GM12878 (cell line): ENCODE results near the gene RAB2B.

Source experiments
- ZBTB40 ChIP-seq: fragments of 450-650 bp; IDR thresholded peaks from 2 replicates; pipeline ENCODE4 v1.6.1; 2016; ENCODE audit warnings: mild to moderate bottlenecking, moderate library complexity, borderline replicate concordance
- ZNF24 ChIP-seq: fragments of 450-650 bp; IDR thresholded peaks from 2 replicates; pipeline ENCODE4 v1.6.1; 2017; ENCODE audit warnings: antibody characterized with exemption, mild to moderate bottlenecking
- ZNF274 ChIP-seq: IDR thresholded peaks from one replicate; pipeline ENCODE4 v1.8.0; 2011; ENCODE audit not compliant: insufficient read length, insufficient read depth
- TF ChIP-seq, protein P1 (sequence below): IDR thresholded peaks from 2 replicates; pipeline ENCODE4 v1.6.1; 2011; ENCODE audit warnings: mild to moderate bottlenecking, low read depth, low read length, moderate library complexity; ENCODE audit not compliant: insufficient replicate concordance

DNA sequence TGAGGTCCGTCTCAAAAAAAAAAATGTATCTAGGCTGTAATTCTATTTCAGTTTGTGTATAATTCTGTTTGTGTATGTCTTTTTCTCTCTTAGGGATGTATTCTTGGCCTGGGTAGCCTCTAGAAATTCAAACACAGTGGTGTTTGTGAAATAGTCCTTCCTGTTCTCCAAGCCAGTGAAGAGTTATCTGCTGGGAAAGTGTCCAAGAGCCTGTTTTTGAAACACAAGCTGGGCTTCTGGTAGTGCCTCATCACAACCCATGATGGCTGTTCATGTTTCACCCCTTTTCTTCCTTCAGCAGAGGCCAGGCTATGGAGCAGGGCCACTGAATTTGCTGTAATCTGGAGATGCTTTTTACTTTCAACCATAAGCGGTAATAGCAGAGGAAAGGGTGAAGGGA is 19.7 kb upstream of the RAB2B start:
- no peak for TF ChIP-seq ZBTB40
- no peak for TF ChIP-seq ZNF24
- TF ChIP-seq, protein P1, sequence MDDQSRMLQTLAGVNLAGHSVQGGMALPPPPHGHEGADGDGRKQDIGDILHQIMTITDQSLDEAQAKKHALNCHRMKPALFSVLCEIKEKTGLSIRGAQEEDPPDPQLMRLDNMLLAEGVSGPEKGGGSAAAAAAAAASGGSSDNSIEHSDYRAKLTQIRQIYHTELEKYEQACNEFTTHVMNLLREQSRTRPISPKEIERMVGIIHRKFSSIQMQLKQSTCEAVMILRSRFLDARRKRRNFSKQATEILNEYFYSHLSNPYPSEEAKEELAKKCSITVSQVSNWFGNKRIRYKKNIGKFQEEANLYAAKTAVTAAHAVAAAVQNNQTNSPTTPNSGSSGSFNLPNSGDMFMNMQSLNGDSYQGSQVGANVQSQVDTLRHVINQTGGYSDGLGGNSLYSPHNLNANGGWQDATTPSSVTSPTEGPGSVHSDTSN, result no peak
- no peak for TF ChIP-seq ZNF274
